ENCODE data around the gene TOX2.
A peak's percentile ranks its signal among the peaks of the same experiment; 100 is the strongest.

TOX2 gene

DNA sequence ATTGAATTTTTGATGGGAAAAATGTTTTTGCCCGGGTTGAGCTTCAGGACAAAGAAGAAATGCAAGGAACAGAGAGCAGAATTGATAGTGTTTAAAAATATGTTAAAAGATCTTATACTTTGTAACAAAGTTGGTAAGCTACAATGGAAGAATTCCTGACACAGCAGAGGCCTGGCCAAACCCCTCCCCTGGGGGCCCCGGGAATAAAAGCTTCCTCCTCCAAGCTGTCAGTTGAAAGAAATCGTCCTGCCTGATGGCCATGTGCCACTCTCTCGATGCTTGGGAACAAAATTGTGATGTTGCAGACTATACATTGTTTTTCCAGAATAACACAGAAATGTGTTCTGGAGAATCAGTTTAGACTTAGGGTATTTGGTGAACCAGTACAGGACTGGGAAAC is 14.2 kb upstream of the TOX2 start:
- TF ChIP-seq SPI1 (IDR thresholded peaks at IDR 0.05; ENCODE audit: low read depth, low read length) (no peak), POLR2A (IDR thresholded peaks at IDR 0.05; ENCODE audit: low read depth, low read length) (no peak), PAX5 (IDR thresholded peaks at IDR 0.05; ENCODE audit: insufficient read depth, low read length, severe bottlenecking) (no peak), TAF1 (IDR thresholded peaks at IDR 0.05; ENCODE audit: low read depth, low read length) (no peak)
- DNase-seq (ENCODE audit: insufficient read length, low spot score) (no peak), FAIRE-seq (no peak)

DNA sequence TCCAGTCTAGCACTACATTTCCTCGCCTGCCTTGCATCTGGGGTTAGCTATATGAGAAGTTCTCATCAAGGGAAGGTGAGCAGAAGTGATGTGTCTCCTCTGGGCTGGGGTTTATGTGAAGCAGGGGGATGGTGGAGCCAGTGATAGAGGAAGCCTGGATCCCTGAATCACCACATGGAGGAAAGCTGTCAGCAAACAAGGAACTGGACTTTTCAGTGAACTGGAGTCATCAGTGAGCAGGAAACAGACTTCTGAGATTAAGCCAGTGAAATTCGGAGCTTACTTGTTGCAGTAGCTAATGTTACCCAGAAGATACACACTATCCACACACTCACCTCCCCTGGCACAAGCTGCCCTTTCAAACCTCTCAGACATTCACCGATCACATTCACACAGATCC is 13.4 kb upstream of the TOX2 start:
- DNase-seq (ENCODE audit: insufficient read length, low spot score), result no peak
- FAIRE-seq, result no peak
- no peak for TF ChIP-seq POLR2AphosphoS5 (IDR thresholded peaks at IDR 0.05; ENCODE audit: low read depth, low read length)
- TF ChIP-seq POU2F2 (IDR thresholded peaks at IDR 0.05; ENCODE audit: low read depth, low read length), result no peak
- no peak for TF ChIP-seq POLR2A (IDR thresholded peaks at IDR 0.05; ENCODE audit: low read depth, low read length)
- TF ChIP-seq PAX5 (IDR thresholded peaks at IDR 0.05; ENCODE audit: insufficient read depth, low read length, severe bottlenecking), result no peak
- no peak for TF ChIP-seq SPI1 (IDR thresholded peaks at IDR 0.05; ENCODE audit: low read depth, low read length)
- TF ChIP-seq TAF1 (IDR thresholded peaks at IDR 0.05; ENCODE audit: low read depth, low read length), result no peak

DNA sequence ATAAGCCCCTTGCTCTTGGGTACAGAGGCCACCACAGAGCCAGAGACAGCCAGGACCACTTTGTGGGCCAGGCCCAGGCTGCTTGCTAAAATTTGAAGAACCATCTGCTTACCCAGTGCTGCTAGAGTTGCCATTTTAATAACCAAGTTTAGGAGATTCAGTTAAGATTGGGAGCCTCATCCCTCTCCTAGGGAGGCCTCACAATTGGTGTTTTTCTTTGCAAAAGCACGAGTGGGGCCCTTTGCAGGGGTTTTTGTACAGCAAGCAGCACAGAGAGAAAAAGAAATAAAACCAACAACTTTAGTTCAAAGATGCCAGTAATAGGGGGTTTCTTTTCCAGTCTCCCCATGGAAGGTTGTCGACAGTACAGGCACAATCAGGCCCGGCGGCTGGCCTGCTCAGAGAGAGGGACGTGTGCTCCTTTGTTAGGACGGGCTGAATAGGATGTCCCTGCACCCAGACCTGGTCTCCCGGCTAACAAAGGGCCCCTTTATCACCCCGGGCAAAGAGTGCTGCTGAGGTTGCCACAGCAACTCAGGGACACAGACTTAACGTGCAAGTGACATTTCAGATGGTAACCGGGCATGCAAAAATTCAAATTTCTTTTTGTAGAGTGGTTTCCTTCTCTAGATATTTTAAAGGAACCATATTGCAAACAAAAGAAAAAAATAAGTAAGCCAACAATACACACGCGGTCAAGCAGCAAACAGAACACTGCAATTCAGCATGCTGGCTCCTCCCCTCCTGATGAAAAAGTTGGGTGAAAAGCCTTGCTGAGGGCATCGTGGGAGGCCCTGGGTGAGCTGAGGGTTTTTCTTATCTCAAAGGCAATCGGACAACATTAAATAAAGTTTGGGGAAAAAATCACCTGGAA is 10.5 kb upstream of the TOX2 start:
- TF ChIP-seq PAX5 (IDR thresholded peaks at IDR 0.05; ENCODE audit: insufficient read depth, low read length, severe bottlenecking) (no peak), POLR2AphosphoS5 (IDR thresholded peaks at IDR 0.05; ENCODE audit: low read depth, low read length) (no peak), TAF1 (IDR thresholded peaks at IDR 0.05; ENCODE audit: low read depth, low read length) (no peak), SPI1 (IDR thresholded peaks at IDR 0.05; ENCODE audit: low read depth, low read length) (no peak), POLR2A (IDR thresholded peaks at IDR 0.05; ENCODE audit: low read depth, low read length) (no peak), POU2F2 (IDR thresholded peaks at IDR 0.05; ENCODE audit: low read depth, low read length) (no peak)
- DNase-seq (ENCODE audit: insufficient read length, low spot score), result no peak
- FAIRE-seq, result no peak

DNA sequence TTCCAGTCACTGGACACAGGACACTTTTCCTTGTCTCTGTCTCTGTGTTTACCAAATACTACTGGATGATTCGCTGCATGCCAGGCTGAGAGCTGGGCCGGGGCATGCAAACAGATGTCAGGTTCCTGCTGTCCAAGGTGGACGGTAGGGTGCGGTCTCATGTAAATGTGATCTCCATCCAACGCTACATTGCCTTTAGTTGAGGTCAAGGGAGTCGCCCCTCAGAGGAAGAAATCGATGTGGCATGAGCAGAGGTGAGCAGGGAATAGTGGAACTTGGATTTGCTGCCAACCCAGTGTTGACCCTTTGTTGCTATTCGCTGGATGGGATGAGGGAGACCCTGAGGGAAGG is 9.8 kb upstream of the TOX2 start:
- DNase-seq (ENCODE audit: insufficient read length, low spot score) (no peak), FAIRE-seq (no peak)
- TF ChIP-seq POU2F2 (IDR thresholded peaks at IDR 0.05; ENCODE audit: low read depth, low read length), result no peak
- TF ChIP-seq PAX5 (IDR thresholded peaks at IDR 0.05; ENCODE audit: insufficient read depth, low read length, severe bottlenecking), result no peak
- TF ChIP-seq SPI1 (IDR thresholded peaks at IDR 0.05; ENCODE audit: low read depth, low read length), result no peak
- no peak for TF ChIP-seq POLR2AphosphoS5 (IDR thresholded peaks at IDR 0.05; ENCODE audit: low read depth, low read length)
- no peak for TF ChIP-seq POLR2A (IDR thresholded peaks at IDR 0.05; ENCODE audit: low read depth, low read length)
- TF ChIP-seq TAF1 (IDR thresholded peaks at IDR 0.05; ENCODE audit: low read depth, low read length), result no peak

DNA sequence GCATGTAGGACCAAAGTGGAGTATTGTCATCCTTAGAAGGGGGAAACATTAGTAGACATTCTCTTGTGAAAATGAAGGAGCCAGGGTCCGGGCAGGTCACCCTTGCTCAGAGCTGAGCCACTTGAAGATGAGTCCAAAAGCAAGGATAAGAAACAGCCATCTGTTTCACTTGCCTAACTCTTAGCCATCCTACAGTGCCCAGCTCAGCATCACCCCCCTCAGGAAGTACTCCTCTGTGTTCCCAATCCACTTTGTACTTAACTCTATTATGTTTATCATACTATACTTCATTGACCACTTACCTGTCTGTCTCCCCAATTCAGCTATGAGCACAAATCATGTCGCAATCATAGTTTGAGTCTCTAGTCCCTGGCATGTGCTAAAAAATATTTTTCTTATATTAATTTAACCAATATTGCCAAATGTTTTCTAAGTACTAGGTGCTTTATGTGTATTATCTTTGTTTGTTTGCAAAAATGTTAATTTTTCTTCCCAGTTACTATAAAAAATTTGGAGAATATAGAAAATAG is 8.1 kb upstream of the TOX2 start:
- no peak for DNase-seq (ENCODE audit: insufficient read length, low spot score)
- TF ChIP-seq SPI1 (IDR thresholded peaks at IDR 0.05; ENCODE audit: low read depth, low read length) (no peak), POLR2A (IDR thresholded peaks at IDR 0.05; ENCODE audit: low read depth, low read length) (no peak)
- FAIRE-seq, result no peak

DNA sequence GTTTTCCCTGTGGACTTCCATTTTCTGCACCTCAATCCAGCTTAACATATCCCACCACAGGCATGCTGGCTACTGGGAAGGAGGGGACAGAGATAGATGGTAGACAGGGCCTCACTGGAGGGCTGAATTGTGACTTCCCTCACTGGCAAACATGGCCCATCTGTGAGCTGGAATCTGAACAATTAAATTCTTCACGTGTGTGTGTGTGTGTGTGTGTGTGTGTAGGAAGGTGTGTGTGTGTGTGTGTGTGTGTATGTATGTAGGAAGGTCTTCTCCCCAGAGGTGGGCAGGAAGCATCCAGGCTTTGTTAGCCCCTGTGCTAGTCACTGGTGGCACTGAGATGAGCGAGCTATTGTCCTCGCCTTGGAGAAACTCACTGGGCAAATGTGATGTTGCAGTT is 5.4 kb upstream of the TOX2 start:
- FAIRE-seq, result no peak
- TF ChIP-seq TAF1 (IDR thresholded peaks at IDR 0.05; ENCODE audit: low read depth, low read length) (no peak), POU2F2 (IDR thresholded peaks at IDR 0.05; ENCODE audit: low read depth, low read length) (no peak), PAX5 (IDR thresholded peaks at IDR 0.05; ENCODE audit: insufficient read depth, low read length, severe bottlenecking) (no peak), SPI1 (IDR thresholded peaks at IDR 0.05; ENCODE audit: low read depth, low read length) (no peak), POLR2A (IDR thresholded peaks at IDR 0.05; ENCODE audit: low read depth, low read length) (no peak), POLR2AphosphoS5 (IDR thresholded peaks at IDR 0.05; ENCODE audit: low read depth, low read length) (no peak)
- no peak for DNase-seq (ENCODE audit: insufficient read length, low spot score)

DNA sequence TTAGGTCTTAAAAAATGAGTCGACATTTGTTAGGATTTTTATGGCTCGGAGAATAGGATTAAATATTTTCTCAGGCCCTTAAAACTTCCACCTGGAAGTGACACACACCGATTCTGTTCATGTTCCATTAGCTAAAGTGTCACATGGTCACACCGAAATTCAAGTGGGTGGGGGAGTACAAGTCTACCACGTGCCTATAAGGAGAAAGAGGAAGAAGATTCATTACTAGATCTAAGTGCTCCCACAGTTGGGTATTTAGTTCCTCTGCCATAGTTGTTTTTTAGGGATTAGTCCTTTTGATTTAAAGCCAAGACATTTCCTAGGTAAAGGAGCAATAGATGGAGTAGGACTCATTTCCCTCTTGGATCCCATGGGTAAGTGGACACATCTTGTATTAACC is 4.9 kb upstream of the TOX2 start:
- DNase-seq (ENCODE audit: insufficient read length, low spot score) (no peak), FAIRE-seq (no peak)
- TF ChIP-seq SPI1 (IDR thresholded peaks at IDR 0.05; ENCODE audit: low read depth, low read length), result peak; percentile 60; the same call in 1 of the 2 replicates
- TF ChIP-seq TAF1 (IDR thresholded peaks at IDR 0.05; ENCODE audit: low read depth, low read length), result no peak

DNA sequence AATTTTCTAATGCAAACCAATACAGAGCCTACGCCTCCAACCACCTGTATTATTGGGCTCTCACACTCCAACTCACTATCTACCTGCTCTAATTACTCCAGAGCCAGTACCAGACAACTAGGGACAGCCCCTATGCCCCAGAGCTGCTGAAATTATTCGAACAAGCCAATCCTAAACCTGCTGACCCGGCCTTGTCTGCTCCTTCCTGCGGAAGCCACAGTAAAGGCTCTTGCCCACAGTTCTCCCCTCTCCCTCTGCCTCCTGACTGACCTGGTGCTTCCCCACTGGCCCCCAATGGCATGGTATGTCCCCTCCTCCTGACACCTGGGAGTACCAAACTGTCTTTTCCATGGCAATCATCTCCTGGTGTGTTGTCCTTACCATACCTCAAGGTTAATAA is 4.1 kb upstream of the TOX2 start:
- FAIRE-seq, result peak; percentile 31
- no peak for DNase-seq (ENCODE audit: insufficient read length, low spot score)
- TF ChIP-seq POU2F2 (IDR thresholded peaks at IDR 0.05; ENCODE audit: low read depth, low read length) (peak; percentile 43; the same call in 1 of the 2 replicates), TAF1 (IDR thresholded peaks at IDR 0.05; ENCODE audit: low read depth, low read length) (no peak)

DNA sequence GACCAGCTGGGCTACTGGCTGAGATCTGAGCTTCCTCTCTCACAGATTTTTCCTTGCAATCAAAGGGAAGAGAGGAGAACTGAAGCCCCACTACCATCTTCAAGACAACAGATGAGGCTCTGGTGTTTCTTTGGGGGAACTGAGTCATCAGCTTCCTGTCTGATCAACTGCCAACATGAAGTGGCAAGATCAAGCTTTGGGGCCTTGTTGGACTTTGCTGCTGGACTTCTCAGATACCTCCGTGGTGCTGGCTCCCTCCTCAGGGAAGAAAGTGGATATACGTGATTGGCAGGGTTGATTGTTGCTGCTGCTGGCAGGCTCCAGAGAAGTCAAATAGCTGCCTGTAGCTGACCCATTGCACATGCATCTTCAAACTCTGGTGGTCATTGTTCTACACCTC is 3.6 kb upstream of the TOX2 start:
- TF ChIP-seq POLR2AphosphoS5 (IDR thresholded peaks at IDR 0.05; ENCODE audit: low read depth, low read length) (no peak), PAX5 (IDR thresholded peaks at IDR 0.05; ENCODE audit: insufficient read depth, low read length, severe bottlenecking) (no peak), POU2F2 (IDR thresholded peaks at IDR 0.05; ENCODE audit: low read depth, low read length) (no peak), SPI1 (IDR thresholded peaks at IDR 0.05; ENCODE audit: low read depth, low read length) (no peak), TAF1 (IDR thresholded peaks at IDR 0.05; ENCODE audit: low read depth, low read length) (no peak), POLR2A (IDR thresholded peaks at IDR 0.05; ENCODE audit: low read depth, low read length) (no peak)
- no peak for DNase-seq (ENCODE audit: insufficient read length, low spot score)
- FAIRE-seq, result peak; percentile 31

DNA sequence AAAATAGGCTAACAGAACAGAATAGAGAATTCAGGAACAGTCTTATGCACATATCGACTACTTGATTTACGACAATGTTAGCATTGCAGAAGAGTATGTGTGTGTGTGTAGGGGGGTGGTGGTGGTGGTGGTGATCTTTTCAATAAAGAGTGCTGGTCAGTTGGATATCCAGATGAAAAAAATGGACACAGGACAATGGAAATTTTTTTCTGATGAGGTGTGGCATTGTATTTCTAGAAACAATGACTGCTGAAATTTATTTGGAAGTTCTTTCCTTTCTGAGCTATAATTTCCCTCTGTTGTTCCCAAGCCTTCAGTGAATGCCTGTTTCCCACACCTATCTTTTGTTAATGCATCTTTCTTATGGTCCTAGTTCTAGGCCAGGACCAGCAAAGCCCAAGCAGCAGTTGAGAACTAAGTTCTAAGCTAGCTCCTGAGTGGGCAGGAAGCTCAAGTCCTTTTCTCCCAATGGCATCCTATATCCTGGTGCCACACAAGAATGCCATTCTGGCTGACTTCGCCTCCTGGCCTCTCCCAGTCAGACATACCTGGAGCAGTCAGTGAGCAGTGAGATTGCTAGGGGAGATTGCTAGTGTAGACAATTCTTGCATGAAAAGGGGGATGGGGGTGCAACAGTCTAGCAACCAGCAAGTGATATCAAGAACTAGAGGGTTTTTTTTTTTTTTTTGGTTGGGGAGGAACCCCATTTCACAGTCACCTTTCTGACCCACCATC is 1.2 kb upstream of the TOX2 start:
- DNase-seq (ENCODE audit: insufficient read length, low spot score), result no peak
- TF ChIP-seq TAF1 (IDR thresholded peaks at IDR 0.05; ENCODE audit: low read depth, low read length), result no peak
- TF ChIP-seq POLR2AphosphoS5 (IDR thresholded peaks at IDR 0.05; ENCODE audit: low read depth, low read length), result no peak
- FAIRE-seq, result no peak

Data from GM12891 (cell line).